H1 (cell line): ENCODE results near the gene PRG3. TPM values are rescaled to one million over a fixed set of nuclear protein-coding genes. Genes with fewer than 3 reads are reported as not detected.

Experiments
- polyA plus RNA-seq, 7 experiments: library from polyadenylated mRNA; depleted of rRNA in 3 of 7; stranded (reverse) in 5 of 7; unstranded in 2 of 7; fragments of >200 nt in 5 of 7; fragments of 200-250 nt in 2 of 7; gene quantifications; 1 replicate in 5 of 7; 2 replicates in 1 of 7; 4 replicates in 1 of 7; pipeline versions ENCODE4 v1.2.1 to v1.2.3, GENCODE V29; 2011 to 2013; ENCODE audit warnings: missing spikeins in 2 of 7, mixed read lengths in 2 of 7
- total RNA-seq: library from RNA; stranded (reverse); fragmentation: NEBNext Ultra II Directional; extraction: Animal tissue kit (Norgen Biotek cat#: 25700); gene quantifications from 2 replicates; pipeline ENCODE4 v1.2.1, GENCODE V29; 2021
- TF ChIP-seq, protein P1 (sequence below), 3 experiments: IDR thresholded peaks; 1 replicate in 2 of 3; 2 replicates in 1 of 3; pipeline versions ENCODE4 v1.5.1 to v1.6.1; 2011; ENCODE audit warnings: low read length in 3 of 3, mild to moderate bottlenecking in 3 of 3, inconsistent platforms in 2 of 3, low read depth in 1 of 3, moderate library complexity in 1 of 3; ENCODE audit not compliant: insufficient read depth in 1 of 3; ENCODE audit errors: control extremely low read depth in 1 of 3

PRG3 gene
- total and polyA plus RNA-seq, 2 of the 8 experiments (the other 6 are each of a cell fraction or from before 2014, with no cell fraction given) = not detected

DNA sequence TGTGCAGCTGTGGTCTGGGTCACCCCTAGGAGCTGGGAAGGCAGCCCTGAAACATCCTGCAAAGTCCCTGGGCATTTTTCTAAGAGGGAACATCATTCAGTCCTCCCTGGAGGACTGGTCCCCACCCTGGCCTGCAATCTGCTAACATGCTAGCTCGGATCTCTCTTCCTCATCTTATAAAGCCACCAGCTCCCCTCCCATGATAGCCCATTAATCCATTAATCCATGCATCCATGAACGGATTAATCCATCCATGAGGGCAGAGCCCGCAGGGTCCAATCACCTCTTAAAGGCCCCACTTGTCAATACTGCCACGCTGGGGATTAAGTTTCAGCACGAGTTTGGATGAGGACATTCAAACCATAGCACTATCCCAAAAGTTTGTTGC, 12.1 kb downstream of the PRG3 start (continued):
- TF ChIP-seq, protein P1, sequence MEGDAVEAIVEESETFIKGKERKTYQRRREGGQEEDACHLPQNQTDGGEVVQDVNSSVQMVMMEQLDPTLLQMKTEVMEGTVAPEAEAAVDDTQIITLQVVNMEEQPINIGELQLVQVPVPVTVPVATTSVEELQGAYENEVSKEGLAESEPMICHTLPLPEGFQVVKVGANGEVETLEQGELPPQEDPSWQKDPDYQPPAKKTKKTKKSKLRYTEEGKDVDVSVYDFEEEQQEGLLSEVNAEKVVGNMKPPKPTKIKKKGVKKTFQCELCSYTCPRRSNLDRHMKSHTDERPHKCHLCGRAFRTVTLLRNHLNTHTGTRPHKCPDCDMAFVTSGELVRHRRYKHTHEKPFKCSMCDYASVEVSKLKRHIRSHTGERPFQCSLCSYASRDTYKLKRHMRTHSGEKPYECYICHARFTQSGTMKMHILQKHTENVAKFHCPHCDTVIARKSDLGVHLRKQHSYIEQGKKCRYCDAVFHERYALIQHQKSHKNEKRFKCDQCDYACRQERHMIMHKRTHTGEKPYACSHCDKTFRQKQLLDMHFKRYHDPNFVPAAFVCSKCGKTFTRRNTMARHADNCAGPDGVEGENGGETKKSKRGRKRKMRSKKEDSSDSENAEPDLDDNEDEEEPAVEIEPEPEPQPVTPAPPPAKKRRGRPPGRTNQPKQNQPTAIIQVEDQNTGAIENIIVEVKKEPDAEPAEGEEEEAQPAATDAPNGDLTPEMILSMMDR (IDR thresholded peaks at IDR 0.05; ENCODE audit: control extremely low read depth in 1 of 3, insufficient read depth in 1 of 3, low read depth in 1 of 3, low read length in 3 of 3) = no peak
